GM12872 (cell line): ENCODE results near the gene PRSS57.

Source experiments
- CTCF ChIP-seq: IDR thresholded peaks from 3 replicates; pipeline ENCODE4 v1.5.1; 2011; ENCODE audit warnings: low read depth, mild to moderate bottlenecking, low read length, moderate library complexity; ENCODE audit not compliant: insufficient read depth

Gene PRSS57

GRCh38 chr19:662962-663681, 32.1 kb downstream of the PRSS57 start, which contains the start of gene RNF126:
RNF126 (minus strand) TSS chr19:663214; CDS start chr19:663121, 93 bp downstream.
- no peak for TF ChIP-seq CTCF

DNA sequence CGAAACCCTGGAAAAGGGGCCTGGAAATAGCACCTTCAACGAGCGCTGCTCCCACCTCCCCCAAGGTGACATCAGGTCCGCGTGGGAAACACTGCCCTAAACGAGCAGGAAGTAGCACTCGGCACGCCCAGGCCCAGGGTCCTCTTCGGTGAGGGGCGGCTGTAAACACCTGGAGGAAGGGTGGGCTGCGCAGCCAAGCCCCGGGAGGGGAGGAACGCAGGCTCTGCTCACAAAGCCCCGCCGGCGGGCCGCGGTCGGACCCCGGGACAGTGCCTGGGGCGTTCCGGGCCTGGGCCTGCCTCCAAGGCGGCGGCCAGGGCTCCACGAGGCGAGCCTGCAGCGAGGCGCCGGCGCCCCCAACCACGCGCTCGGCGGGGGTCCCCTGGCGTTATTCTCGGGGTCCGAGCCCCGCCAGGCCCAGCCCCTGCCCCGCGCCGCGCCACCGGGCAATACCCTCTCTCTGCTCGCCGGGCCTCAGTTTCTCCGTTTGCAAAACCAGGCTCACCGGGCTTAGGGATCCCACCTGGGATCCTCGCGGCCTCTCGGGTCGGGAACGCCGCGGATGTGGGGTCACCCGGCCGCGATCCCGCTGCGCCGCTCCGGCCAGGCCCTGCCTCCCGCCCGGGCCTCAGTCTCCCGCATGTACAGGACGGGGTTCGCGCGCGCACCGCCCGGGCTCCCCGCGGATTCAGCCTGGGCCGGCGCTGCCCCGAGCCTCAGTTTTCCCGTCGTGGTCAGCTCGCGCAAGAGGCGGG, 32.9 kb downstream of the PRSS57 start:
- no peak for TF ChIP-seq CTCF

GRCh38 chr19:661427-662196, 33.6 kb downstream of the PRSS57 start:
- no peak for TF ChIP-seq CTCF

GRCh38 chr19:660793-661426, 34.3 kb downstream of the PRSS57 start:
- no peak for TF ChIP-seq CTCF

- no peak for TF ChIP-seq CTCF
Observed at GRCh38 chr19:658916-659839, 36.1 kb downstream of the PRSS57 start.

- no peak for TF ChIP-seq CTCF
Observed at GRCh38 chr19:658059-658839, 37.0 kb downstream of the PRSS57 start.
